Measurements from ENCODE around the gene NOCT. TPM values are rescaled to one million over a fixed set of nuclear protein-coding genes. Genes with fewer than 3 reads are reported as not detected.
A peak's percentile ranks its signal among the peaks of the same experiment; 100 is the strongest.

Gene NOCT
- total and polyA plus RNA-seq, 2 donors (not counting 1 experiment from before 2014, with no cell fraction given), result 2.6 to 3.8 TPM

DNA sequence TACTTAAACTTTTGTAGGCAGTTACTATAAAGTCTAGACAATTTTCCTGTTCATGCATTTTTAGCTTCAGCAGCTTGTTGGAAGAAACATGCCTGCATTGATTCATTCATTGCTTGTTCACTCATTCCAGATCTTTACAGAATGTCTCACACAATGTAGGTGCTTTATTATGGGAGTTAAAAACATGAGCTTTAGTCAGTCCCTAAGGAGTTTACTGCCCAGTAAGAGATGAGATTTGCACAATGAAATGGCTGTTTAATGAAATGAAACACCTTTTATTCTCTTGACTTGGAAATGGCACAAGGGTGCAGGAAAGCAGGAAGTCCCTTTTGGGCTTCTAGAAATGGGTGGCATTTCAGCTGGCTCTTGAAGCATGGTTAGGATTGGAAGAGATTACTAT lies 2.9 kb downstream of the NOCT start:
- Mint-ChIP-seq H3K27ac (no peak overlapping the region), H3K4me3 (peak overlapping the region; percentile 20), H3K27me3 (no peaks in the 10 kb centered on the region), H3K9me3 (ENCODE audit: insufficient read depth) (no peaks in the 10 kb centered on the region), H3K4me1 (peaks cover 31% of the 10 kb centered on the region)
- H3K4me3 ChIP-seq (ENCODE audit: control extremely low read depth in 1 of 5, extremely low read depth in 1 of 5, insufficient read depth in 1 of 5, low read depth in 2 of 5, low read length in 4 of 5), result no peak overlapping the region
- peaks cover 0 to 2% of the 10 kb centered on the region in 2 experiments for H3K36me3 ChIP-seq (replicated peaks in 1 of 2; ENCODE audit: control extremely low read depth in 1 of 2, control insufficient read depth in 1 of 2, extremely low read depth in 1 of 2, insufficient read depth in 2 of 2, low read length in 1 of 2)
- peaks cover 4% of the 10 kb centered on the region for H4K20me1 ChIP-seq (ENCODE audit: control insufficient read depth, insufficient read depth, low read length, poor library complexity, severe bottlenecking)
- H3K4me1 ChIP-seq (ENCODE audit: control insufficient read depth in 2 of 2, insufficient read depth in 2 of 2, low read length in 2 of 2), result peaks cover 14 to 18% of the 10 kb centered on the region in 2 donors
- H3K9me3 ChIP-seq (ENCODE audit: control extremely low read depth in 1 of 3, control insufficient read depth in 2 of 3, insufficient read depth in 1 of 3, low read length in 2 of 3), result no peaks in the 10 kb centered on the region
- H2AFZ ChIP-seq (ENCODE audit: insufficient read depth, low read depth, low read length, poor library complexity, severe bottlenecking), result no peak overlapping the region
- no peak overlapping the region for H3K4me2 ChIP-seq (replicated peaks; ENCODE audit: low read depth, low read length, poor library complexity, severe bottlenecking)
- H3K27ac ChIP-seq (ENCODE audit: low read length in 2 of 2), result no peak overlapping the region
- ATAC-seq (ENCODE audit: low read depth), result no peak
- CTCF ChIA-PET, result interaction anchor here (6.7 kb wide), 1 partner anchor 11 kb away, joined by 77 read pairs; no protein-coding TSS in a partner anchor
- H3K27me3 ChIP-seq (replicated peaks in 1 of 4; ENCODE audit: control extremely low read depth in 1 of 4, control insufficient read depth in 3 of 4, insufficient read depth in 4 of 4, low read length in 3 of 4), result no peaks in the 10 kb centered on the region
- H3K79me2 ChIP-seq (ENCODE audit: control insufficient read depth, insufficient read depth, low read length), result peaks cover 37% of the 10 kb centered on the region
- intact Hi-C loops (cut with micrococcal nuclease), result loop anchor here (5.0 kb wide), 2 partner anchors 209 to 1504 kb away; partner anchors contain the start of gene ELMOD2
- POLR2A ChIA-PET, result no interaction called here
- TF ChIP-seq, protein P1, sequence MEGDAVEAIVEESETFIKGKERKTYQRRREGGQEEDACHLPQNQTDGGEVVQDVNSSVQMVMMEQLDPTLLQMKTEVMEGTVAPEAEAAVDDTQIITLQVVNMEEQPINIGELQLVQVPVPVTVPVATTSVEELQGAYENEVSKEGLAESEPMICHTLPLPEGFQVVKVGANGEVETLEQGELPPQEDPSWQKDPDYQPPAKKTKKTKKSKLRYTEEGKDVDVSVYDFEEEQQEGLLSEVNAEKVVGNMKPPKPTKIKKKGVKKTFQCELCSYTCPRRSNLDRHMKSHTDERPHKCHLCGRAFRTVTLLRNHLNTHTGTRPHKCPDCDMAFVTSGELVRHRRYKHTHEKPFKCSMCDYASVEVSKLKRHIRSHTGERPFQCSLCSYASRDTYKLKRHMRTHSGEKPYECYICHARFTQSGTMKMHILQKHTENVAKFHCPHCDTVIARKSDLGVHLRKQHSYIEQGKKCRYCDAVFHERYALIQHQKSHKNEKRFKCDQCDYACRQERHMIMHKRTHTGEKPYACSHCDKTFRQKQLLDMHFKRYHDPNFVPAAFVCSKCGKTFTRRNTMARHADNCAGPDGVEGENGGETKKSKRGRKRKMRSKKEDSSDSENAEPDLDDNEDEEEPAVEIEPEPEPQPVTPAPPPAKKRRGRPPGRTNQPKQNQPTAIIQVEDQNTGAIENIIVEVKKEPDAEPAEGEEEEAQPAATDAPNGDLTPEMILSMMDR (IDR thresholded peaks at IDR 0.05), result no peak
- no peak for TF ChIP-seq EZH2 (IDR thresholded peaks at IDR 0.05; ENCODE audit: borderline replicate concordance, insufficient read depth, low read depth, low read length, poor library complexity, severe bottlenecking)
- DNase-seq, result no peak
- H3K9ac ChIP-seq (ENCODE audit: low read length), result no peak overlapping the region

DNA sequence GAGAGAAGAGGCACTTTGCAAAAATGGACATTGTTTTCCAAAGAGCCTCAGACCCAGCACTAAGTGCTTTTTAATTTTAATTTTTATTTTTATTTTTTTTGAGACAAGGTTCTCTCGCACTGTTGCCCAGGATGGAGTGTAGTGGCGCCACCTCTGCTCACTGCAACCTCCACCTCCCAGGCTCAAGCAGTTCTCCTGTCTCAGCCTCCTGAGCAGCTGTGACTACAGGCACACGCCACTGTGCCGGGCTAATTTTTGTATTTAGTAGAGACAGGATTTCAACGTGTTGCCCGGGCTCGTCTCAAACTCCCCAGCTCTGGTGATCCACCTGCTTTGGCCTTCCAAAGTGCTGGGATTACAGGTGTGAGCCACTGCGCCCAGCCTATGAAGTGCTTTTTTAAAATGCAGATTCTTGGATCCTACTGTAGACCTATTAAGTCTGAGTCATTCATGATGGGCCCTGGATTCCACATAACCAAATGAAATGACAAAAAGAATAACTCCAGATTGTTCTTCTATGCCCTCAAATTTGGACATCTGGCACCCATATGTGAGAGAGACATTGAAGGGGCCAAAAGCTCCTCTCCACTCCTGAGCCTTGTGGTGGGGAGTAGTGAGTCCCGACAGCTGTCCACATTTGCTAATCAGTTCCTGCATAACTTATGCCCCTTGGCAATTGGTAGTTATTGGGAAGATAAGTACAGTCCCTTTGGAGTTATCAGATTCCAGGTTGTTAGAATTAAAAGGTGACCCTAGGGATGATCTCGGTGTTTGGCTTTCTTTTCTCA lies 3.6 kb downstream of the NOCT start:
- Mint-ChIP-seq H3K4me3 (no peak overlapping the region), H3K4me1 (peaks cover 31% of the 10 kb centered on the region), H3K9me3 (ENCODE audit: insufficient read depth) (no peaks in the 10 kb centered on the region), H3K27ac (no peak overlapping the region), H3K27me3 (no peaks in the 10 kb centered on the region)
- peaks cover 4% of the 10 kb centered on the region for H4K20me1 ChIP-seq (ENCODE audit: control insufficient read depth, insufficient read depth, low read length, poor library complexity, severe bottlenecking)
- H3K9me3 ChIP-seq (ENCODE audit: control extremely low read depth in 1 of 3, control insufficient read depth in 2 of 3, insufficient read depth in 1 of 3, low read length in 2 of 3), result no peaks in the 10 kb centered on the region
- H2AFZ ChIP-seq (ENCODE audit: insufficient read depth, low read depth, low read length, poor library complexity, severe bottlenecking), result no peak overlapping the region
- ChIA-PET POLR2A (no interaction called here), CTCF (interaction anchor here (6.7 kb wide), 1 partner anchor 11 kb away, joined by 77 read pairs; no protein-coding TSS in a partner anchor)
- no peaks in the 10 kb centered on the region for H3K27me3 ChIP-seq (replicated peaks in 1 of 4; ENCODE audit: control extremely low read depth in 1 of 4, control insufficient read depth in 3 of 4, insufficient read depth in 4 of 4, low read length in 3 of 4)
- no peak overlapping the region for H3K9ac ChIP-seq (ENCODE audit: low read length)
- DNase-seq (no peak), ATAC-seq (ENCODE audit: low read depth) (no peak)
- TF ChIP-seq, protein P1 (IDR thresholded peaks at IDR 0.05), result no peak
- no peak for TF ChIP-seq EZH2 (IDR thresholded peaks at IDR 0.05; ENCODE audit: borderline replicate concordance, insufficient read depth, low read depth, low read length, poor library complexity, severe bottlenecking)
- whole genome bisulfite sequencing (ENCODE audit: insufficient coverage), result 98% methylated on average over 7 of the region's 10 CpGs
- intact Hi-C loops (cut with micrococcal nuclease), result loop anchor here (5.0 kb wide), 2 partner anchors 208 to 1503 kb away; partner anchors contain the start of gene ELMOD2
- peaks cover 37% of the 10 kb centered on the region for H3K79me2 ChIP-seq (ENCODE audit: control insufficient read depth, insufficient read depth, low read length)
- H3K4me3 ChIP-seq (ENCODE audit: control extremely low read depth in 1 of 5, extremely low read depth in 1 of 5, insufficient read depth in 1 of 5, low read depth in 2 of 5, low read length in 4 of 5), result no peak overlapping the region
- H3K4me2 ChIP-seq (replicated peaks; ENCODE audit: low read depth, low read length, poor library complexity, severe bottlenecking), result no peak overlapping the region
- peaks cover 0 to 2% of the 10 kb centered on the region in 2 experiments for H3K36me3 ChIP-seq (replicated peaks in 1 of 2; ENCODE audit: control extremely low read depth in 1 of 2, control insufficient read depth in 1 of 2, extremely low read depth in 1 of 2, insufficient read depth in 2 of 2, low read length in 1 of 2)
- peaks cover 14 to 18% of the 10 kb centered on the region in 2 donors for H3K4me1 ChIP-seq (ENCODE audit: control insufficient read depth in 2 of 2, insufficient read depth in 2 of 2, low read length in 2 of 2)
- H3K27ac ChIP-seq (ENCODE audit: low read length in 2 of 2), result no peak overlapping the region

Measured in B cell (primary cell).